ENCODE data around the gene GEN1.

GRCh38 chr2:17728210-17728609 lies 25.7 kb upstream of the GEN1 start:
- TF ChIP-seq CTCF (IDR thresholded peaks at IDR 0.05; ENCODE audit: borderline replicate concordance, extremely low read depth, low read length, poor library complexity, severe bottlenecking) (no peak), EZH2 (IDR thresholded peaks at IDR 0.05; ENCODE audit: borderline replicate concordance, low read depth, low read length, severe bottlenecking) (no peak)

All from DND-41 (cell line).